Right lobe of liver (tissue), 6 donors: ENCODE data around the gene DOCK1. TPM values are rescaled to one million over a fixed set of nuclear protein-coding genes. Genes with fewer than 3 reads are reported as not detected.

Experiments
- ATAC-seq, 4 donors: fragments of 200-7000 bp; cut with Tn5 transposase; one replicate each; pipeline ENCODE4 v1.9.1; 2020; ENCODE audit warnings: mild to moderate bottlenecking in 4 of 4, moderate library complexity in 4 of 4
- DNase-seq, 3 donors: peaks; one replicate each; pipeline ENCODE4 v3.0.0-alpha.2; 2020
- H3K27ac ChIP-seq, 3 donors: fragments of 200-600 bp; one replicate each; pipeline ENCODE4 v1.8.0; 2022
- H3K27me3 ChIP-seq, 2 donors: fragments of 200-600 bp; one replicate each; pipeline ENCODE4 v1.8.0; 2022
- H3K36me3 ChIP-seq, 4 donors: fragments of 200-600 bp; sonication (generic) in 1 of 4; one replicate each; pipeline versions ENCODE4 v1.5.1 to v1.8.0; 2017 to 2022; ENCODE audit warnings: control low read depth in 1 of 4
- H3K4me1 ChIP-seq, 4 donors: fragments of 200-600 bp; sonication (generic) in 1 of 4; one replicate each; pipeline versions ENCODE4 v1.5.1 to v1.8.0; 2017 to 2022; ENCODE audit warnings: control low read depth in 1 of 4
- H3K4me3 ChIP-seq, 3 donors: fragments of 200-600 bp; one replicate each; pipeline ENCODE4 v1.8.0; 2022
- H3K9me3 ChIP-seq, 4 donors: fragments of 200-600 bp; sonication (generic) in 1 of 4; one replicate each; pipeline versions ENCODE4 v1.5.1 to v1.8.0; 2017 to 2022; ENCODE audit warnings: control low read depth in 1 of 4
- POLR2A ChIP-seq: fragments of 450-650 bp; IDR thresholded peaks from one replicate; pipeline ENCODE4 v1.6.1; 2017; ENCODE audit warnings: antibody characterized with exemption, mild to moderate bottlenecking
- WGBS: methylation state at CpG from one replicate; pipeline ENCODE4 v1.1.6; 2018; ENCODE audit warnings: low coverage, low lambda C conversion rate; ENCODE audit not compliant: insufficient coverage; ENCODE audit errors: missing lambda C conversion rate; 5-methylcytosine and 5-hydroxymethylcytosine counted together
- intact Hi-C, 2 donors: fragments of 100-400 bp; cut with DNase I; formaldehyde crosslinking; loops; one replicate each; pipeline versions ENCODE4 v1.11.2 to v1.14.1; 2022
- total RNA-seq, 6 experiments: library from RNA; depleted of rRNA in 2 of 6; stranded (reverse); fragments of >200 nt in 2 of 6; fragmentation: NEBNext Ultra II Directional in 3 of 6; extraction: Animal tissue kit (Norgen Biotek cat#: 25700) in 3 of 6; gene quantifications; one replicate each; pipeline versions ENCODE4 v1.1.0 to v1.2.4, GENCODE V29; 2016 to 2023
- TF ChIP-seq, protein P1 (sequence below), 4 donors: fragments of 200-600 bp in 3 of 4; fragments of 450-650 bp in 1 of 4; IDR thresholded peaks; one replicate each; pipeline versions ENCODE4 v1.5.1 to v1.8.0; 2016 to 2022; ENCODE audit warnings: antibody characterized with exemption in 4 of 4, mild to moderate bottlenecking in 2 of 4
- donor health status: DM: no; HTN: yes; CAD: no.
- donor health status: DM: no; HTN: no; CAD: no.
- donor health status: DM: no; HTN: no; CAD: no.
- donor health status: DM: no; HTN: yes; CAD: no.
- donor health status: DM: no; HTN: yes; CAD: no.

DOCK1 gene
- total RNA-seq, 6 experiments from 2014 or later, result 13.8 to 17.8 (median 14.6) TPM

DNA sequence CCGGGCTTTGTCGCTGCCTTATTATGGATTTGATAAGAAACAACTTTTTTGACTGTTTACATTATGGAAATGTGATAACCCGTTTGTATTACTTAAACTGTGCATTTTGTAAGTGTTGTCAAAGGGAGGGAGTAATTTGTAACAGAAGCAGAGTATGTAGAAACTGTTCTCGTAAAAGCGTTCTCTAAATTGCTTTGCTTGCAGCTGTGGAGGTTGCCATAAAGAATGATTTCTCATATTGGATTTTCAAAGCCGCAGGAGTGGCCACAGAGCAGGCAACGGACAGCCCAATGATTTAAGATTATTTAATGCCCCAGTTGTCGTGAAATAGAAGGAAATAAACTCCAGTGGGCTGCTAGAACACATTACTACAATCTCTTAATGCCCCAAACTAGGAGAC, 405.2 kb downstream of the DOCK1 start:
- H3K27me3 ChIP-seq, result no peaks in the 10 kb centered on the region
- ATAC-seq (no peak), DNase-seq (no peak)
- intact Hi-C loops, result no loop called here
- no peaks in the 10 kb centered on the region for H3K4me1 ChIP-seq
- no peak overlapping the region for H3K4me3 ChIP-seq
- no peak overlapping the region for H3K27ac ChIP-seq
- H3K36me3 ChIP-seq, result no peaks in the 10 kb centered on the region
- H3K9me3 ChIP-seq, result no peaks in the 10 kb centered on the region
- TF ChIP-seq, protein P1, sequence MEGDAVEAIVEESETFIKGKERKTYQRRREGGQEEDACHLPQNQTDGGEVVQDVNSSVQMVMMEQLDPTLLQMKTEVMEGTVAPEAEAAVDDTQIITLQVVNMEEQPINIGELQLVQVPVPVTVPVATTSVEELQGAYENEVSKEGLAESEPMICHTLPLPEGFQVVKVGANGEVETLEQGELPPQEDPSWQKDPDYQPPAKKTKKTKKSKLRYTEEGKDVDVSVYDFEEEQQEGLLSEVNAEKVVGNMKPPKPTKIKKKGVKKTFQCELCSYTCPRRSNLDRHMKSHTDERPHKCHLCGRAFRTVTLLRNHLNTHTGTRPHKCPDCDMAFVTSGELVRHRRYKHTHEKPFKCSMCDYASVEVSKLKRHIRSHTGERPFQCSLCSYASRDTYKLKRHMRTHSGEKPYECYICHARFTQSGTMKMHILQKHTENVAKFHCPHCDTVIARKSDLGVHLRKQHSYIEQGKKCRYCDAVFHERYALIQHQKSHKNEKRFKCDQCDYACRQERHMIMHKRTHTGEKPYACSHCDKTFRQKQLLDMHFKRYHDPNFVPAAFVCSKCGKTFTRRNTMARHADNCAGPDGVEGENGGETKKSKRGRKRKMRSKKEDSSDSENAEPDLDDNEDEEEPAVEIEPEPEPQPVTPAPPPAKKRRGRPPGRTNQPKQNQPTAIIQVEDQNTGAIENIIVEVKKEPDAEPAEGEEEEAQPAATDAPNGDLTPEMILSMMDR (IDR thresholded peaks at IDR 0.05), result no peak
- no peak for TF ChIP-seq POLR2A
- 83% methylated on average over 8 of the region's 8 CpGs for WGBS

DNA sequence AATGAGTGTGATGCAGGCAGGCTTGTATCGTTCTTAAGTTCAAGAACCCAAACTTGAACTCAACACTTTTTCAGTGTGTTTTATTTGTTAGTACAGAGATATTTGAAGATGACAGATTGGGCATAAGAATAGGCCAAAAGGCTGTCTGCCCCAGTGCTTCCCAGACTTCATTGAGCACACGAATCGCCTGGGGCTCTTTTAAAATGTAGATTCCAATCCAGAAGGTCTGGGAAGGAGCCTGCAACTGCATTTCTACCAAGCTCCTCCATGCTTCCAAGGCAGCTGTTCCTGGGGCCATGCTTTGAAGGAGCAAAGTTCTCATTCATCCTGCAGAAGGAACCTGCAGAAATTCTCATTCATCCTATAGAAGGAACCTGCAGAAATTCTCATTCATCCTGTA, 405.7 kb downstream of the DOCK1 start:
- no peaks in the 10 kb centered on the region for H3K4me1 ChIP-seq
- no peak overlapping the region for H3K4me3 ChIP-seq
- TF ChIP-seq, protein P1 (IDR thresholded peaks at IDR 0.05), result no peak
- TF ChIP-seq POLR2A, result no peak
- no peaks in the 10 kb centered on the region for H3K36me3 ChIP-seq
- no peak for DNase-seq
- intact Hi-C loops, result no loop called here
- no peaks in the 10 kb centered on the region for H3K9me3 ChIP-seq
- no peaks in the 10 kb centered on the region for H3K27me3 ChIP-seq
- H3K27ac ChIP-seq, result no peak overlapping the region
- ATAC-seq, result no peak
- WGBS, result 70% methylated on average over 3 of the region's 3 CpGs

DNA sequence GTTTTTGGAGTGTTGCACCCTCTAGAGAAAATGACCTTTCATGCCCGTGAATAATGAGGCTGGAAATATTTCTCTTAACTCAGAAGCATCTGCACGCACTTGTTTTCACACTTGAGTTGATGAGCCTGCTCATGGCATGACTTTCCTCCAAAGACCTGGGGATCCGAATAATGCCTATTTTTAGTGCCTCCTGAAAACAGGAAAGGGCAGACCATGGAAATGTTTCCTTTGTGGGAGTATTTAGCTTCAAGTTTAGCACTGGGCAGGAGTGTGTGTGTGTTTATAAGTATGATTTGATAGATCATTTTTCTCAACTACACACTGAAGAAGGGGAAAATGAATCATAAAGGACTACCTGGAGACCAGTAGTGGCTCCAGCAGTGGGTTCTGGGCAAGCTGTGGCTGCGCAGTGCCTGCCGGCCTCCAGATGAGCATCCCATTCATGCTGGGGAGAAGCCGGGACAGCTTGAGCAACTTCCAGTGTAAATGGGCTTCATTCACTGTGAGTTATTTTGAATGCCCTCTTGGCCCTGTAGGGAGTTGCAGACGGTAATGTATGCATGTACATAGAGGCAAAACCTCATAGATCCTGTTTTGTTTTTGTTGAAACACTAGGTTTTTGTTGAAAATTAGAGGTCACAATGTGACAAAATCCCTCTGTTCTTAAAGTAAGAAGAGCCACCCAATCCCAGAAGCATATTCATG, 408.9 kb downstream of the DOCK1 start:
- H3K9me3 ChIP-seq, result no peaks in the 10 kb centered on the region
- no peaks in the 10 kb centered on the region for H3K27me3 ChIP-seq
- 89% methylated on average over 5 of the region's 7 CpGs for WGBS
- H3K4me3 ChIP-seq, result no peak overlapping the region
- intact Hi-C loops, result no loop called here
- DNase-seq (no peak), ATAC-seq (no peak)
- no peak overlapping the region for H3K27ac ChIP-seq
- TF ChIP-seq POLR2A, result no peak
- TF ChIP-seq, protein P1 (IDR thresholded peaks at IDR 0.05), result no peak
- H3K4me1 ChIP-seq, result no peaks in the 10 kb centered on the region
- no peaks in the 10 kb centered on the region for H3K36me3 ChIP-seq

DNA sequence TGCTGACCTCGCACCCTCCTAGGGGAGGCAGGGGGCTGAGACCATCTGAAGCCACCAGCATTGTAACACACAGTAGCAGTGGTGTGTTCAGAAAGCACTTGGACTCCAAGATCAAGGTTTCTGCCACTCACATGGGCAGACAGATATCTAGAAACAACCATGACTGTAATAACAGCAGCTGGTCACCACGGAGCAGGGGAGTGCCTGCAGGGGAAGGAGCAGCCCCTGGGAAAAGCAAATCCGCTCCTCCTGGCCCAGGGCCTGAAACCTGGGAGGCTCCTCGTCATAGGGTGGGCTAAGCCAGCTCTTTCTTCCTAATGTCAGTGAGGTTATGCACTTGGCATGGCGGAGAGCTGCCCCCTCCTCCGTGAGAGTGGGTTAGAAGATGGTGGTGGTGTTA, 409.6 kb downstream of the DOCK1 start:
- Histone ChIP-seq H3K4me3 (no peak overlapping the region), H3K36me3 (no peaks in the 10 kb centered on the region), H3K27ac (no peak overlapping the region), H3K4me1 (no peaks in the 10 kb centered on the region), H3K9me3 (no peaks in the 10 kb centered on the region), H3K27me3 (no peaks in the 10 kb centered on the region)
- no peak for DNase-seq
- 79% methylated on average over 6 of the region's 6 CpGs for WGBS
- TF ChIP-seq, protein P1 (IDR thresholded peaks at IDR 0.05), result no peak
- no peak for TF ChIP-seq POLR2A
- intact Hi-C loops, result no loop called here
- no peak for ATAC-seq
